HTR-8/SVneo (cell line): Measurements from ENCODE around the gene LIMD2.
A peak's percentile ranks its signal among the peaks of the same experiment; 100 is the strongest.

Experiments used
- DNase-seq: peaks from one replicate; pipeline ENCODE4 v3.0.0; 2011; ENCODE audit warnings: low spot score, mixed read lengths; ENCODE audit not compliant: insufficient read length
- FAIRE-seq: peaks from 2 replicates; lab custom pipeline; 2011; peaks lifted over from hg19 to GRCh38; lab: Jason Lieb, UNC

LIMD2 gene

DNA sequence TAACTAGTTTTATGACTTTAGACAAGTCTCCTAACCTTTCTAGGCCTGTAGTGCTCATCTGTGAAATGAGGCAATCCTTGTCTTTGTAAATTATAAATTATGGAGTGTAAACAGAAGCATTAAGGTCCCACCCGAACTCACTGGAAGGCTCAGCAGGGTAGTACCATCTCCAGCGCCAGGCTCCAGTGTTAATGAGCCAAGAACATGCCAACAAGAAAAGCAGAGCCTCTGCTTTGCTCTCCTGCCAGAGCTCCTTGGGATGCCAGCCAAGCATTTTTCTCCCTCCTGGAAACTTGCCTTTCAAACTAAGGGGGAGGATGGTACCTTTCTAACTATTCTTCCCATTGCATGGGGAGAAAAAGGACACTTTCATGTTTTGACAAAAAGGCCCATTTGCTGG, 14.9 kb downstream of the LIMD2 start:
- no peak for FAIRE-seq
- no peak for DNase-seq

GRCh38 chr17:63682981-63683380, 16.9 kb downstream of the LIMD2 start:
- no peak for FAIRE-seq
- DNase-seq = no peak

- FAIRE-seq (no peak), DNase-seq (no peak)
Observed at GRCh38 chr17:63682441-63682840, 17.5 kb downstream of the LIMD2 start.

DNA sequence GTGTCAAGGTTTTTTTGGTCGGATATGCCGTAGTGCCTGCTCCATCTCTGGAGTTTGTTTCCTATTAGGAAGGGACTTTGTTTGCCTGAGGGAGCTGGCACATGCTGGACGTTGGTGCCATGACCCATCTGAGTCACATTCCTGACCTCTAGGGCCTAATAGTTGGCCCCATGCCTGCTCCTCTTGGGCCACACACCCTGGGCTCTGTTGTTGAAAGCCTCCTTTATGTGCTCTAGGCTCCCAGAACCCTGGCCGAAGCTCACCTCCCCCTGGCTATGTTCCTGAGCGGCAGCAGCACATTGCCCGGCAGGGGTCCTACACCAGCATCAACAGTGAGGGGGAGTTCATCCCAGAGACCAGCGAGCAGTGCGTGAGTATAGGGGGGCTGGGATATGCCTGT, 18.4 kb downstream of the LIMD2 start:
- FAIRE-seq = no peak

DNA sequence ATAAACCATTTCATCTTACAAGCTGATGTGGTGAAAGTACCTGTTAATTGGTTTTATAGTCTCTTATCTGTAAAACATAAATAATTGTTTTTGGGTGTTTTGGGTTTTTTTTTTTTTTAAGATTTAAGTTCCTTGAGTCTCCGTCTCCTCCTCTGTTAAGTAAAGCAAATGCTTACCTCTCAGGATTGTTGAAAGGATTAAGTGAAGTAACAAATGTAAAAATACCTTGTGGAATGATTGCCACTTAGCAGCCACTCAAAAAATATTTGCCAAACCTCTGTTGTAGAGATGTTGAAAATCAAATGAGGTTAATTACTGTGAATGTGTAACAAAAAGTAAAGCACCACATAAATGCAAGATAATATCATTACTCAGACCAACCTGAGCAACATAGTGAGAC, 19.2 kb downstream of the LIMD2 start:
- FAIRE-seq (no peak), DNase-seq (no peak)

More for the DNA sequence above, 18.4 kb downstream of the LIMD2 start:
- no peak for DNase-seq

GRCh38 chr17:63679214-63679613, 20.7 kb downstream of the LIMD2 start:
- FAIRE-seq (no peak), DNase-seq (no peak)

DNA sequence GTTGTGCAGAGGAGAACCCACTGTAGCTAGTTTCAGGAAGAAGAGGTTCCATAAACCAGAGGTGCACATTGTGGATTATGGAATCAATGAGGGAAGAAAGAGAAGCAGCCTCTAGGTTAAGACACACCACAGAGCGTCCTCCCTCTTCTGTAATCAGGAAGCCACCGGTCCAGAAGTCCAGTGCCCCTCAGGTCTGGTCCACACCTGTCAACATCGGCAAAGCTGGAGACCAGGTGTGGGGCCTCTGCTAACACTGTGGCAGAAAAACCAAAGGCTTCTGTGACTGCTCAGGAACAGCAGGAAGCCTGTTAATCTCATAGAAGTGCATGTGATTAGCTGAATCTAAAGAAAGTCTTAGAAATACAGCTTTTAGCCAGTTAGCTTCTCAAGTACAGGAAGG, 23.3 kb downstream of the LIMD2 start:
- no peak for FAIRE-seq
- DNase-seq = no peak

GRCh38 chr17:63675607-63676546, 24.0 kb downstream of the LIMD2 start:
- no peak for FAIRE-seq
- peak; percentile 91 for DNase-seq

DNA sequence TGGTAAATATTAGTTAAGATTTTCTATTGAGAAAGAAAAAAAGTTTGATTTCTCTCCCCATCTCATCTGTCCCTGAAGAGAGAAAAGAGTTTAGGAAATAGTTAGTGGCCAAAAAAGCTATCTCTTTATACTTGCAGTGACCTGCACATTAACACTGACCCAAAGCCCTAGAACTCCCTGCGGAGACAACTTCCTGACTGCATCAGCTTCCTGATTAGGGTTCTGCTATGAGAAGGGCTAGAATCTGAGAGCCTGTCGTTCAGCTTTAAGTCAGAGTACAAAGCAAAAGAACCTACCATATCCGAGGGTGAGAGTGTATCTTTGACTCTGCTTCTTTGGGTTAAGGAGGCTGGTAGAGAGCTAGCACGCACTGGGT, 24.7 kb downstream of the LIMD2 start:
- DNase-seq = no peak
- no peak for FAIRE-seq

DNA sequence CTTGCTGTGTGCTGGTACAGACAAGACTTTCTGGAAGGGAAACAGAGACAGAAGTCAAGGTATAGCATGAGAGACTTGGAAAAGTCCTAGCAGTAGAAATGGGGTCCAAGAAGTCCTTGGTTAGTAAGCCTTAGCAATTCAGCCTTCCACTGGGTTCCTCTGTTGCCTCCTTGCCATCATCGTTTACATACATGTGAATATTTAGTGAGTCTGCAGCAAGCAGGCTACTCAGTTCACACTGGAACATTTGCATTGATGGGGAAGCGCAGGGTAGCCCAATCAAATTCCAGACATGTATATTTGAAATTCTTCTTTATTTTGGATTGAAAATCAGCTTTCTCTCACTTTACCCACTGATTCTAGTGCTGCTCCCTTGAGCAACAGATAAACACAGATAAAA, 27.1 kb downstream of the LIMD2 start:
- FAIRE-seq = no peak

DNA sequence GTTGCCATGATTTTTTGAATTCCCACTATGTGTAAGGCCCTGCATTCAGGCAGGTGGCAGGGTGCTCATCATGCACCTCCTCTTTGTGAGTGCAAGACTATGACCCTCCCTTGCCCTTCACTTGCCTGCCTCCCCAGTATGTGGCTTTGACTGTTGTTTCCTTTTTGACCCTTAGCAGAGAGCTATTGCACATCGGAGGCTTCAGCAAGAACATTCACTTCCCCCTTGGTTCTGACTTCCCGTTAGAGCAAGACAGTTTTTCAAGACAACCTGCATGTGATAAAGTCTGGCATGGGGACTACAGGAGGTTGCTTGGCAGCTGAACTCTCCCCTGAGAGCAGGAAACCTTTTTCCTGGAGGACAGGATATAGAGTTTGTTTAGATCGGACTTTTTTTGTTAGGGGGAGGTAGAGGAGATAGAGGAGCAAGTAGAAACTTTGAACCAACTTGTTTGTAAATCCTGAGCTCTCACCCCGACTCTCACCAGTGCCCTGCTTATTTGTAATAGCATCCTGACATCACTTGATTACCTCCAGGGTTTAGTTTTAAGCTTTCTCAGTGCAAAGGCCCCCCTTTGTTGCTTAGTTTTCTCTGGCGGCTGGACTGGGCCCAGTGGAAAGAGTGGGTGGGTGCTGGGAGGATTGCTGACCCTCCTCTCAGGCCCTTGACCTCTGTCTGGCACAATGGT, 34.3 kb downstream of the LIMD2 start:
- no peak for DNase-seq
- no peak for FAIRE-seq

More for the DNA sequence above, 27.1 kb downstream of the LIMD2 start:
- DNase-seq = no peak

- DNase-seq (no peak), FAIRE-seq (no peak)
Observed at GRCh38 chr17:63659850-63660249, 40.1 kb downstream of the LIMD2 start.

- DNase-seq (no peak), FAIRE-seq (no peak)
Observed at GRCh38 chr17:63658366-63658765, 41.6 kb downstream of the LIMD2 start.

DNA sequence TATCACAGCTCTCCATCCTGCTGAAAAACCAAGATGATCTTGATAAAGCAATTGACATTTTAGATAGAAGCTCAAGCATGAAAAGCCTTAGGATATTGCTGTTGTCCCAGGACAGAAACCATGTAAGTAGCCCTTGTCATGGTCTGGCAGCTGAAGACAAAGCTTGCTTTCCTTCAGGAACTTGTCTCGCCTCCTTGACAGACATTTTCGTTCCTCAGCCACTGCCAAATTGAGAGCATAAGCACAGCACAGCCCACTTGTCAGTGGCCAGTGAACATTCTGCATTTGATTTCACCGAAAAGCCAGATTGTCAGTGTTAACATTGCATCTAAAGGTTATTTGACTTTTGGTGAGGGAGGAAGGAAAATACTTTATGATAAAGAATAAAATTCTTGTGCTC, 42.1 kb downstream of the LIMD2 start:
- DNase-seq (no peak), FAIRE-seq (peak; percentile 48)

GRCh38 chr17:63653050-63653449, 46.9 kb downstream of the LIMD2 start:
- no peak for FAIRE-seq
- DNase-seq = no peak

DNA sequence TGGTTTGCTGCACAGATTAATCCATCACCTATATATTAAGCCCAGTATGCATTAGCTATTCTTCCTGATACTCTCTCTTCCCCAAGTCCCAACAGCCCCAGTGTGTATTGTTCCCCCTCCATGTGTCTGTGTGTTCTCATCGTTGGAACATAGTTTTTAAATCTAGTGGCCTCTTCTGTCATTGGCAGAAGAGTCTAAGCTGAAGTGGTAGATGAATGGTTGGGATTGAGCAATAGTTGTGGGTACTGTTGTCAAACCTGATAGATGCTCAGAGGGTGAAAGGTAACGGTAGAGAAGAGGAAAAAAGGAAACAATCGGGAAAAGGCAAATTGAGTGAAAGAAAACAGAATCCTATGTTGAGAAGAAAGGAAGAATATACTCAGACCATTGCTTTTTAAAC, 47.8 kb downstream of the LIMD2 start:
- FAIRE-seq = no peak
- DNase-seq = no peak

GRCh38 chr17:63649813-63650212, 50.1 kb downstream of the LIMD2 start:
- FAIRE-seq (no peak), DNase-seq (no peak)

DNA sequence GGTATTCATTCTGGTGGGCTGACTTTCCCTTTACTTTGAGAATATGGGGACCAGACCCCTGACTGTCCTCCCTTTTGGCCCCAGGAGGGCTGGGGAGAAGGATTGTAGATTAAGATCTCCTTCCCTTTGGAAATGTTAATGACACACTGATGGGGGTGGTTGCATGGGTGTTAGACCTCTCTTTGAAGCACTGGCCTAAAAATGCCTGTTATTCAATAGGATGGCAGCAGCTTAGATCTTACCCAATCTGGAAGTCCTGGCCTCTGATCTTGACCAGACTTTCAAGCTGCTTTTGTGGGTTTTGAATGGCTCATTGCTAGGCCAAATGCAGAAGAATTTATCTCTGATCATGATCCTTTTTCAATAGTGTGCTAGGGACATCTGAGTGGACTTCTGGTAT, 52.0 kb downstream of the LIMD2 start:
- DNase-seq = no peak
- FAIRE-seq = no peak

DNA sequence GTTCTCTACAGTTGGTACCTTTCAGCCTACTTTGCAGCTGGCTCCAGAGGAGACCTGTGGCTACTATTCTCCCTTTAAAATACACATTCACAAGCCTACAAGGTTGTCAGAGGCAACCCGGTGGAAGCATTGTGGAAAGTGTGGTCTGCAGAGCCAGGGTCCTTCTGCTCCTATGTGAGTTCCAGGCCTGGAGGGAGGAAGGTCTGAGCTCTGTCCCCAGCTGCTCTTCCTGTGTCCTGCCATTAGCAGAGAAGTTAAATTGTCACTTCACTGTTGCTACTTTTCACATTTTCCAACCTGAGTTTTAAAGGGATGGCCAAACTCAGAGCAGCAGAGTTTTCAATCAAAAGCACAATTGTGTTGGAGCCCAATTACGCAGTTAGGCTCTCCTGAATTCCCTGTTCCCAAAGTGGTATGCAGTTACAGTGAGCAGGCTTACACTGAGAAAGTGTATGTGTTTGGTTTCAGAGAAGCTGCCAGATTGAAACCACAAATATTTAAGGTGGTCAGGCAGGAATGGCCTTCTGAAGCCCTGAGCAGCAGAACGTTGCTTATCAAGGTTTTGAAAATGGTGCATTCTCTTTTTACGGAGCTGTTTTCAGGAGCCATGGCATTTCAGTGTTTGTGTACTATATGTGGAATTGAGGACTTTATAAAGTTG, 52.7 kb downstream of the LIMD2 start:
- no peak for FAIRE-seq
- DNase-seq = no peak

- DNase-seq = no peak
- FAIRE-seq = no peak
Observed at GRCh38 chr17:63646488-63646806, 53.5 kb downstream of the LIMD2 start.
